ENCODE results near the gene PEBP1.
A peak's percentile ranks its signal among the peaks of the same experiment; 100 is the strongest.

The PEBP1 gene

GRCh38 chr12:118135788-118136558, at the start of gene PEBP1:
Gene PEBP1, plus strand, starts transcription at chr12:118136124. Its CDS starts 86 bp downstream, at chr12:118136210.
- Histone ChIP-seq H3K36me3 (ENCODE audit: control insufficient read depth in 2 of 2, insufficient read depth in 2 of 2, low read length in 2 of 2) (peaks cover 12 to 18% of the 10 kb centered on the region in 2 donors), H3K4me1 (ENCODE audit: control insufficient read depth, insufficient read depth, low read length) (peaks cover 15% of the 10 kb centered on the region), H3K27me3 (ENCODE audit: control insufficient read depth in 1 of 2, insufficient read depth in 2 of 2, low read length in 2 of 2) (no peaks in the 10 kb centered on the region), H3K27ac (ENCODE audit: low read length) (peak within 1 kb of the TSS; percentile 83), H3K4me3 (ENCODE audit: low read length in 2 of 2) (peak within 1 kb of the TSS; percentile 90 to 97), H3K9ac (ENCODE audit: low read length in 2 of 2) (peak within 1 kb of the TSS; percentile 90 to 95), H3K9me3 (ENCODE audit: control insufficient read depth in 2 of 2, low read length in 2 of 2) (no peaks in the 10 kb centered on the region)

DNA sequence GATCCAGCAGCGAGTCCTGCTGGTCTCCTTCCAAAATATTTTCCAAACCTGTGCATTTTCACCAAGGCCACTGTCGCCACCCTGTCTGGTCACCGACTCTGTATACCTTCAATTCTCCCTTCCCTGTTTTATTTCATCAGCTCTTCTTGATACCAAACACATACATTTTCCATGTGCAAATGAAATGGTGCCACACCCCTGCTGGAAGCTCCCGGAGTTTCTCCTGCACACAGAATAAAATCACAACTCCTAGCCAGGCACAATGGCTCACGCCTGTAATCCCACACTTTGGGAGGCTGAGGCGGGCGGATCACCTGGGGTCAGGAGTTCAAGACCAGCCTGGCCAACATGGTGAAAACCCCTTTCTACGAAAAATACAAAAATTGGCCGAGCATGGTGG, 46.1 kb upstream of the PEBP1 start:
- Histone ChIP-seq H3K9me3 (ENCODE audit: control insufficient read depth in 2 of 2, low read length in 2 of 2) (no peaks in the 10 kb centered on the region), H3K36me3 (ENCODE audit: control insufficient read depth in 2 of 2, insufficient read depth in 2 of 2, low read length in 2 of 2) (no peaks in the 10 kb centered on the region), H3K4me1 (ENCODE audit: control insufficient read depth, insufficient read depth, low read length) (no peaks in the 10 kb centered on the region), H3K4me3 (ENCODE audit: low read length in 2 of 2) (no peak overlapping the region), H3K27ac (ENCODE audit: low read length) (no peak overlapping the region), H3K27me3 (ENCODE audit: control insufficient read depth in 1 of 2, insufficient read depth in 2 of 2, low read length in 2 of 2) (no peaks in the 10 kb centered on the region), H3K9ac (ENCODE audit: low read length in 2 of 2) (no peak overlapping the region)

DNA sequence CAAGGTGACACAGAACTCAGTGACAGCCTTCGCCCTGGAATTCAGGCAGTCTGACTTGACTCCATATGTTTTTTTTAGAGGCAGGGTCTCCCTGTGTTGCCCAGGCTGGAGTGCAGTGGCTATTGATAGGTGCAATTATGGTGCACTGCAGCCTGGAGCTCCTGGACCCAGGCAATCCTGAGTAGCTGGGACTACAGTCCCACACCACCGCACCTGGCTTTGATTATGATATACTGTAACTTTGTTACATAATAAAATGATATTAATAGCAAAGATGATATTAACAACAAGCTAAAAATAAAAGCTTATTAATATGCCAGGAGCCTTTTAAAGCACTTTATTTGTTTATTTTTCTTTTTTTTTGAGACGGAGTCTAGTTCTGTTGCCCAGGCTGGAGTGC, 41.9 kb upstream of the PEBP1 start:
- no peak overlapping the region for H3K27ac ChIP-seq (ENCODE audit: low read length)
- H3K27me3 ChIP-seq (ENCODE audit: control insufficient read depth in 1 of 2, insufficient read depth in 2 of 2, low read length in 2 of 2): no peaks in the 10 kb centered on the region
- no peaks in the 10 kb centered on the region for H3K4me1 ChIP-seq (ENCODE audit: control insufficient read depth, insufficient read depth, low read length)
- H3K36me3 ChIP-seq (ENCODE audit: control insufficient read depth in 2 of 2, insufficient read depth in 2 of 2, low read length in 2 of 2): peaks cover 0 to 2% of the 10 kb centered on the region in 2 donors
- H3K4me3 ChIP-seq (ENCODE audit: low read length in 2 of 2): no peak overlapping the region
- no peak overlapping the region for H3K9ac ChIP-seq (ENCODE audit: low read length in 2 of 2)
- no peaks in the 10 kb centered on the region for H3K9me3 ChIP-seq (ENCODE audit: control insufficient read depth in 2 of 2, low read length in 2 of 2)

- Histone ChIP-seq H3K9ac (ENCODE audit: low read length in 2 of 2) (no peak overlapping the region), H3K4me1 (ENCODE audit: control insufficient read depth, insufficient read depth, low read length) (peaks cover under 1% of the 10 kb centered on the region), H3K27ac (ENCODE audit: low read length) (no peak overlapping the region)
Observed at GRCh38 chr12:118098401-118098800, 37.5 kb upstream of the PEBP1 start.

GRCh38 chr12:118098911-118099671, 36.8 kb upstream of the PEBP1 start:
- no peak overlapping the region for H3K4me3 ChIP-seq (ENCODE audit: low read length in 2 of 2)
- no peak overlapping the region for H3K27ac ChIP-seq (ENCODE audit: low read length)
- peaks cover 0 to 2% of the 10 kb centered on the region in 2 donors for H3K36me3 ChIP-seq (ENCODE audit: control insufficient read depth in 2 of 2, insufficient read depth in 2 of 2, low read length in 2 of 2)
- no peaks in the 10 kb centered on the region for H3K27me3 ChIP-seq (ENCODE audit: control insufficient read depth in 1 of 2, insufficient read depth in 2 of 2, low read length in 2 of 2)
- H3K9me3 ChIP-seq (ENCODE audit: control insufficient read depth in 2 of 2, low read length in 2 of 2): no peaks in the 10 kb centered on the region
- H3K4me1 ChIP-seq (ENCODE audit: control insufficient read depth, insufficient read depth, low read length): peaks cover 5% of the 10 kb centered on the region
- no peak overlapping the region for H3K9ac ChIP-seq (ENCODE audit: low read length in 2 of 2)

More at GRCh38 chr12:118098401-118098800, 37.5 kb upstream of the PEBP1 start:
- Histone ChIP-seq H3K27me3 (ENCODE audit: control insufficient read depth in 1 of 2, insufficient read depth in 2 of 2, low read length in 2 of 2) (no peaks in the 10 kb centered on the region), H3K4me3 (ENCODE audit: low read length in 2 of 2) (no peak overlapping the region), H3K9me3 (ENCODE audit: control insufficient read depth in 2 of 2, low read length in 2 of 2) (no peaks in the 10 kb centered on the region), H3K36me3 (ENCODE audit: control insufficient read depth in 2 of 2, insufficient read depth in 2 of 2, low read length in 2 of 2) (peaks cover 0 to 2% of the 10 kb centered on the region in 2 donors)

DNA sequence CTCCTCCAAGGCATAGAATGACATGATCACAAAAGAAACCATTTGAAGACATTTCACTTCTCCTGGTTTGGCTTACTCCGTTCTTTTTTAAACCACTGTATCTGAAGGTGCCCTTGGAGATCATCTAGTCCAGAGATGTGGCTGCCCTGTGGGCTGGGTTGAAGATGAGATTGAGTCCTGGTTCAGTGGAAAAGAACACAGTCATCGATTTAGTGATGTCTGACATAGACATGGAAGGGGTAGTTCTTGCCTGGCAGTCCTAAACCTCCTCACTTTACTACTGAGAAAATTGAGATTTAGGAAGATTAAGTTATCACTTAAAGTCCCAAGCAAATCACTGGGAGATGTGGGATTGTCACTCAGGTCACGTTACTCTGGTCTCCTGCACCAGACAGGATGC, 34.9 kb upstream of the PEBP1 start:
- no peaks in the 10 kb centered on the region for H3K27me3 ChIP-seq (ENCODE audit: control insufficient read depth in 1 of 2, insufficient read depth in 2 of 2, low read length in 2 of 2)
- no peak overlapping the region for H3K4me3 ChIP-seq (ENCODE audit: low read length in 2 of 2)
- H3K27ac ChIP-seq (ENCODE audit: low read length): no peak overlapping the region
- no peaks in the 10 kb centered on the region for H3K9me3 ChIP-seq (ENCODE audit: control insufficient read depth in 2 of 2, low read length in 2 of 2)
- peaks cover 9% of the 10 kb centered on the region for H3K4me1 ChIP-seq (ENCODE audit: control insufficient read depth, insufficient read depth, low read length)
- no peak overlapping the region for H3K9ac ChIP-seq (ENCODE audit: low read length in 2 of 2)
- H3K36me3 ChIP-seq (ENCODE audit: control insufficient read depth in 2 of 2, insufficient read depth in 2 of 2, low read length in 2 of 2): no peaks in the 10 kb centered on the region

DNA sequence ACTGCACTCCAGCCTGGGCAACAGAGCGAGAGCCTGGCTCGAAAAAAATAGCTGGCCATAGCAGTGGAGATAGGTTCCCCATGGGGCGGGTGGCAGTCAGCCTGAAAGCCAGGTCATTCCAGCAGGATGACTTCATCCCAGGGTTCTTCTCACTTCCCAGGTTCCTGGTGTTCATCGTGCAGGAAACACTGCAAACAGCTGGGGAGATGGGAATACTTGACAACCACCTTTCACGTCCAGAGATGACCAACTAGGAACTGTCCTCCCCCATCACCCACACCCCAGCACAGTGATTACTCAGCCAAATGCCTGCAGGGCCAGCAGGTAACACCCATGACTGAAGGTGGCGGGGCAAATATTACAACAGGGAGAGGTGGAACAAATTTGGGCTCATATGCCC, 33.9 kb upstream of the PEBP1 start:
- no peaks in the 10 kb centered on the region for H3K27me3 ChIP-seq (ENCODE audit: control insufficient read depth in 1 of 2, insufficient read depth in 2 of 2, low read length in 2 of 2)
- H3K4me1 ChIP-seq (ENCODE audit: control insufficient read depth, insufficient read depth, low read length): peaks cover 9% of the 10 kb centered on the region
- no peak overlapping the region for H3K4me3 ChIP-seq (ENCODE audit: low read length in 2 of 2)
- no peak overlapping the region for H3K27ac ChIP-seq (ENCODE audit: low read length)
- H3K9ac ChIP-seq (ENCODE audit: low read length in 2 of 2): no peak overlapping the region
- H3K36me3 ChIP-seq (ENCODE audit: control insufficient read depth in 2 of 2, insufficient read depth in 2 of 2, low read length in 2 of 2): no peaks in the 10 kb centered on the region
- H3K9me3 ChIP-seq (ENCODE audit: control insufficient read depth in 2 of 2, low read length in 2 of 2): no peaks in the 10 kb centered on the region

DNA sequence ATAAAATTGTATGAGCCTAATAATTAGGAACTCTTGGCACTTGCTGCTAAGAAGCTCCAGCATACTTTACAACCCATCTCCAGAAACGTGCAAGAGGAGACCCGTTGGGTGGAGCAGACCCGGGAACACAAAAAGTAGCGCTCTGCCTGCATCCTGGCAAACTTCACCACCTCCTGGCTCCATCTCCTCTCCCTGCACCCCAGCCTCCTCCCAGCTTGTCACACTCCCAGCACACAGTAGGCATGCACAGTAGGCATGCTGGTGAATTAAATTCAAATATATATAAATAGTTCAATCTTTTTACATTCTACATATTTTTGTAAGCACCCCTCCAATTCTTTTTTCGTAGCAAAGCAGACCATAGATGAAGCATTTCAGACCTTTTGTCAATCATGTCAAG, 33.3 kb upstream of the PEBP1 start:
- H3K4me1 ChIP-seq (ENCODE audit: control insufficient read depth, insufficient read depth, low read length): peaks cover 9% of the 10 kb centered on the region
- no peaks in the 10 kb centered on the region for H3K36me3 ChIP-seq (ENCODE audit: control insufficient read depth in 2 of 2, insufficient read depth in 2 of 2, low read length in 2 of 2)
- no peaks in the 10 kb centered on the region for H3K9me3 ChIP-seq (ENCODE audit: control insufficient read depth in 2 of 2, low read length in 2 of 2)
- peak overlapping the region in 1 of 2 donors; percentile 84 for H3K4me3 ChIP-seq (ENCODE audit: low read length in 2 of 2)
- no peak overlapping the region for H3K27ac ChIP-seq (ENCODE audit: low read length)
- no peaks in the 10 kb centered on the region for H3K27me3 ChIP-seq (ENCODE audit: control insufficient read depth in 1 of 2, insufficient read depth in 2 of 2, low read length in 2 of 2)
- H3K9ac ChIP-seq (ENCODE audit: low read length in 2 of 2): no peak overlapping the region

GRCh38 chr12:118103201-118103600, 32.7 kb upstream of the PEBP1 start:
- Histone ChIP-seq H3K27me3 (ENCODE audit: control insufficient read depth in 1 of 2, insufficient read depth in 2 of 2, low read length in 2 of 2) (no peaks in the 10 kb centered on the region), H3K4me1 (ENCODE audit: control insufficient read depth, insufficient read depth, low read length) (peaks cover 9% of the 10 kb centered on the region), H3K9ac (ENCODE audit: low read length in 2 of 2) (peak overlapping the region; percentile 46 to 62), H3K27ac (ENCODE audit: low read length) (peak overlapping the region; percentile 18), H3K9me3 (ENCODE audit: control insufficient read depth in 2 of 2, low read length in 2 of 2) (no peaks in the 10 kb centered on the region), H3K36me3 (ENCODE audit: control insufficient read depth in 2 of 2, insufficient read depth in 2 of 2, low read length in 2 of 2) (no peaks in the 10 kb centered on the region), H3K4me3 (ENCODE audit: low read length in 2 of 2) (peak overlapping the region; percentile 75 to 84)

DNA sequence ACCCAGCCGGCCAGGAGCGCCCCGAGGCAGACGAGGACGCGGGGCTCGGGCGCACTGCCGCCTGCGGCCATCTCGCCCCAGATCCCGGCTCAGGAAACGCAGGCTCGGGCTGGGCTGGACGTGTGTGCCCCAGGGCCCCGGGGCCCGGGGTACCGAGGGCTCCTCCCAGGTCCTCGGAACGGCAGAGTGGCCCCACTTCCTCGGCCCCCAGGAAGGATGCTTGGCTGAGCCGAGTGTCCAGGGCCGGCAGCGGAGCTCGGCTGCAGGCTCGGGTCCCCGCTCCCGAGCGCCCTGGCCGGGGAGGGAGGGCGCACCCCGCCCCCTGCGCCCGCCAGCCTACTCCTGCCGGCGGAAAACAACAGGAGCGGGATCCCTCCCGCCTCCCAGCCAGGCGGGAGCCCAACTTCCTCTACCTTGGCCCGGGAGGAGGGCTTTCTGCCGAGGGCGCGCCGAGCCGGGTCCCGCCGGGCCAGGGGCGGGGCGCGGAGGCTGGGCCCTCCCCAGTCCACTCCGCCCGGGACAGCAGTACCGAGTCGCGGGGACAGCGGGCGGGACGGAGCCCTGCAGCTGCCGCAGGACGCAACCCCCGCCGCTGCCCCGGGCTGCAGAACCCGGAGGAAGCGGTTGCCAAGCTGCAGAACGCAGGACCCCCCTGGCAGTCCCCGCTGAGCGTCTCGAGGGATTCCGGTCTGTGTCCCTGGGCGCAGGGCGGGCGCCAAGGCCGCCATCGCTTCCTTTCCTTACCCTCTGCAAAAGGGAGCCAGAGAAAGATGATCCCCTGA, 32.1 kb upstream of the PEBP1 start, which contains the start of gene VSIG10:
TSS of gene VSIG10 (minus strand) at position 411 of the 782 bp plus-strand sequence. CDS start at position 71, 340 bp downstream.
- Histone ChIP-seq H3K27ac (ENCODE audit: low read length) (peak within 1 kb of the TSS; percentile 18), H3K9ac (ENCODE audit: low read length in 2 of 2) (peak within 1 kb of the TSS; percentile 46 to 62), H3K4me3 (ENCODE audit: low read length in 2 of 2) (peak within 1 kb of the TSS; percentile 75 to 84), H3K36me3 (ENCODE audit: control insufficient read depth in 2 of 2, insufficient read depth in 2 of 2, low read length in 2 of 2) (no peaks in the 10 kb centered on the region), H3K9me3 (ENCODE audit: control insufficient read depth in 2 of 2, low read length in 2 of 2) (no peaks in the 10 kb centered on the region), H3K4me1 (ENCODE audit: control insufficient read depth, insufficient read depth, low read length) (peaks cover 9% of the 10 kb centered on the region), H3K27me3 (ENCODE audit: control insufficient read depth in 1 of 2, insufficient read depth in 2 of 2, low read length in 2 of 2) (no peaks in the 10 kb centered on the region)
